ENCODE measurements around the gene CPEB1. TPM values are rescaled to one million over a fixed set of nuclear protein-coding genes. Genes with fewer than 3 reads are reported as not detected.

CPEB1 gene
- total and polyA plus RNA-seq, 2 donors (not counting 1 experiment from before 2014, with no cell fraction given) = 8.4 to 62.3 TPM

DNA sequence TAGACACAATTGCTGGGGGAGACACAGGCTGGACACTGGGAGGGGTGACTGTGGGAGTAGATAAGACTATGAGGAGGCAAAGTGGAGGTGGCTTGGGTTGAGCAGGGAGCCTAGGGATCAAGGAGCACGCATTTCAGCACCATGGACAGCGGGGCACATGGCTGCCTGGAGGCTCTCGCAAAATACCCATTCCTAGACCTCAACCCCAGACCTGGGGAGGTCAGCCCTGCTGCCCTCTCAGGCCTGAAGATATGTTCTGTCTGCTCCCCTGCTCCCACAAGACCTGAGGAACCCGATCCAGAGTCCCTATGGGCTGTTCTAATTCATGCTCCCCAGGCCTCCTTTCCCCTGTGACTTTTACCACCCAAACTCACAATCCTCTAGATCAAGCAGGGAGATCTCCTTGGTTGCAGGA is 16.0 kb upstream of the CPEB1 start:
- peak; percentile 33 to 49 for DNase-seq (ENCODE audit: low read depth in 2 of 2)
- H3K79me2 ChIP-seq (ENCODE audit: control insufficient read depth, insufficient read depth, low read length) = no peaks in the 10 kb centered on the region
- H3K9ac ChIP-seq (ENCODE audit: insufficient read depth, low read length) = no peak overlapping the region
- no peaks in the 10 kb centered on the region for H3K9me3 ChIP-seq (ENCODE audit: control insufficient read depth, insufficient read depth, low read depth, low read length)
- H3K27me3 ChIP-seq (ENCODE audit: control insufficient read depth, insufficient read depth, low read length) = no peaks in the 10 kb centered on the region
- no peaks in the 10 kb centered on the region for H4K20me1 ChIP-seq (ENCODE audit: control insufficient read depth, extremely low read depth, insufficient read depth, low read length)
- H3K4me3 ChIP-seq (replicated peaks in 1 of 4; ENCODE audit: control extremely low read depth in 1 of 4, insufficient read depth in 1 of 4, low read depth in 3 of 4, low read length in 4 of 4) = no peak overlapping the region
- no peak overlapping the region for H2AFZ ChIP-seq (ENCODE audit: low read length)
- H3K27ac ChIP-seq (ENCODE audit: insufficient read depth, low read length) = no peak overlapping the region
- H3K4me2 ChIP-seq (ENCODE audit: extremely low read depth, insufficient read depth, low read length) = no peak overlapping the region
- H3K36me3 ChIP-seq (ENCODE audit: control insufficient read depth, insufficient read depth, low read length) = no peaks in the 10 kb centered on the region
- TF ChIP-seq EZH2 (IDR thresholded peaks at IDR 0.05; ENCODE audit: low read length, missing control alignments) = no peak
- TF ChIP-seq, protein P1, sequence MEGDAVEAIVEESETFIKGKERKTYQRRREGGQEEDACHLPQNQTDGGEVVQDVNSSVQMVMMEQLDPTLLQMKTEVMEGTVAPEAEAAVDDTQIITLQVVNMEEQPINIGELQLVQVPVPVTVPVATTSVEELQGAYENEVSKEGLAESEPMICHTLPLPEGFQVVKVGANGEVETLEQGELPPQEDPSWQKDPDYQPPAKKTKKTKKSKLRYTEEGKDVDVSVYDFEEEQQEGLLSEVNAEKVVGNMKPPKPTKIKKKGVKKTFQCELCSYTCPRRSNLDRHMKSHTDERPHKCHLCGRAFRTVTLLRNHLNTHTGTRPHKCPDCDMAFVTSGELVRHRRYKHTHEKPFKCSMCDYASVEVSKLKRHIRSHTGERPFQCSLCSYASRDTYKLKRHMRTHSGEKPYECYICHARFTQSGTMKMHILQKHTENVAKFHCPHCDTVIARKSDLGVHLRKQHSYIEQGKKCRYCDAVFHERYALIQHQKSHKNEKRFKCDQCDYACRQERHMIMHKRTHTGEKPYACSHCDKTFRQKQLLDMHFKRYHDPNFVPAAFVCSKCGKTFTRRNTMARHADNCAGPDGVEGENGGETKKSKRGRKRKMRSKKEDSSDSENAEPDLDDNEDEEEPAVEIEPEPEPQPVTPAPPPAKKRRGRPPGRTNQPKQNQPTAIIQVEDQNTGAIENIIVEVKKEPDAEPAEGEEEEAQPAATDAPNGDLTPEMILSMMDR (conservative IDR thresholded peaks at IDR 0.05 in 1 of 2, IDR thresholded peaks at IDR 0.05 in 1 of 2; ENCODE audit: low read depth in 1 of 2, low read length in 2 of 2) = no peak
- H3K4me1 ChIP-seq (ENCODE audit: control insufficient read depth, extremely low read depth, insufficient read depth, low read length) = no peaks in the 10 kb centered on the region

DNA sequence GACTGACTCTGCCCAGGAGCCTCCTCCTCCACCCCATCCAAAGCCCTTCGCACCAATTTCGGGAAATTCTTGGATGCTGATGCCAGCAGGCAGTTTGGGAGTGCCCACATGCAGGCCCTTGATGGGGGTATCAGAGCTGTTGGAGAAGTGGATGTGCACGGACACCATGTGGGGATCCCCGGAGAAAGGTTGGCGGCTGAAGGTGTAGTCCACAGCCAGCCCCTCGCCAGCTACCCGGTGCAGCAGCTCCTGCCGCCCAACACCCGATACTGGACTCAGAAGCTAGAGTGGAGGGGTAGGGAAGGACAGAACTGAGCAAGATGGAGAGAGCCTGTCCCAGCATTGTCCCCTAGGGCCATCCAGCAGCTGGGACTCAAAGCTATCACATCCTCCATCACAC is 15.5 kb upstream of the CPEB1 start:
- Histone ChIP-seq H3K4me1 (ENCODE audit: control insufficient read depth, extremely low read depth, insufficient read depth, low read length) (no peaks in the 10 kb centered on the region), H3K79me2 (ENCODE audit: control insufficient read depth, insufficient read depth, low read length) (no peaks in the 10 kb centered on the region), H4K20me1 (ENCODE audit: control insufficient read depth, extremely low read depth, insufficient read depth, low read length) (no peaks in the 10 kb centered on the region), H3K4me2 (ENCODE audit: extremely low read depth, insufficient read depth, low read length) (no peak overlapping the region), H3K27ac (ENCODE audit: insufficient read depth, low read length) (no peak overlapping the region), H2AFZ (ENCODE audit: low read length) (no peak overlapping the region), H3K4me3 (replicated peaks in 1 of 4; ENCODE audit: control extremely low read depth in 1 of 4, insufficient read depth in 1 of 4, low read depth in 3 of 4, low read length in 4 of 4) (no peak overlapping the region), H3K36me3 (ENCODE audit: control insufficient read depth, insufficient read depth, low read length) (no peaks in the 10 kb centered on the region), H3K9me3 (ENCODE audit: control insufficient read depth, insufficient read depth, low read depth, low read length) (no peaks in the 10 kb centered on the region), H3K9ac (ENCODE audit: insufficient read depth, low read length) (no peak overlapping the region), H3K27me3 (ENCODE audit: control insufficient read depth, insufficient read depth, low read length) (no peaks in the 10 kb centered on the region)
- TF ChIP-seq, protein P1 (conservative IDR thresholded peaks at IDR 0.05 in 1 of 2, IDR thresholded peaks at IDR 0.05 in 1 of 2; ENCODE audit: low read depth in 1 of 2, low read length in 2 of 2) = no peak
- TF ChIP-seq EZH2 (IDR thresholded peaks at IDR 0.05; ENCODE audit: low read length, missing control alignments) = no peak
- no peak for DNase-seq (ENCODE audit: low read depth in 2 of 2)

DNA sequence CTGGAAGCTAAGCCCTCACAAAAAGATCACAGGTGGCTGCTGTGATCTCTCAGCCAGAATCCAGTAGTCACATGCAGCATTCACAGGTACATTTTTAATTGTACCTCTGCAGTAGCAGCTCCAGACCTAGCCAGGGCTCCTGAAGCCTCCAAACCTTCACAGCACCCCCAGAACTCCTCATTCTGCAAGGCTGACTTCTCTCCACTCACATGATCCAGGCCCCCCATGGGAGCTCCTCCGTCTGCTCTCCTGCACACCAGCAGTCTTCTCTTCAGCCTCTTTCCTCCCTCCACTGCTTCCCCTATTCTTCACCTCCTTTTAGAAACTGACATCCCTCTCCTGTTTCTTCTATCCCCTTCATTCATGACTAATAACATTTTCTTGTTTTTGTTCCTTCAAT is 13.2 kb upstream of the CPEB1 start:
- H3K4me1 ChIP-seq (ENCODE audit: control insufficient read depth, extremely low read depth, insufficient read depth, low read length) = no peaks in the 10 kb centered on the region
- H3K27ac ChIP-seq (ENCODE audit: insufficient read depth, low read length) = no peak overlapping the region
- H3K4me2 ChIP-seq (ENCODE audit: extremely low read depth, insufficient read depth, low read length) = no peak overlapping the region
- no peak overlapping the region for H2AFZ ChIP-seq (ENCODE audit: low read length)
- no peaks in the 10 kb centered on the region for H3K36me3 ChIP-seq (ENCODE audit: control insufficient read depth, insufficient read depth, low read length)
- no peak overlapping the region for H3K4me3 ChIP-seq (replicated peaks in 1 of 4; ENCODE audit: control extremely low read depth in 1 of 4, insufficient read depth in 1 of 4, low read depth in 3 of 4, low read length in 4 of 4)
- no peaks in the 10 kb centered on the region for H3K79me2 ChIP-seq (ENCODE audit: control insufficient read depth, insufficient read depth, low read length)
- no peak overlapping the region for H3K9ac ChIP-seq (ENCODE audit: insufficient read depth, low read length)
- H3K9me3 ChIP-seq (ENCODE audit: control insufficient read depth, insufficient read depth, low read depth, low read length) = no peaks in the 10 kb centered on the region
- H4K20me1 ChIP-seq (ENCODE audit: control insufficient read depth, extremely low read depth, insufficient read depth, low read length) = no peaks in the 10 kb centered on the region
- no peak for TF ChIP-seq EZH2 (IDR thresholded peaks at IDR 0.05; ENCODE audit: low read length, missing control alignments)
- TF ChIP-seq, protein P1 (conservative IDR thresholded peaks at IDR 0.05 in 1 of 2, IDR thresholded peaks at IDR 0.05 in 1 of 2; ENCODE audit: low read depth in 1 of 2, low read length in 2 of 2) = no peak
- no peaks in the 10 kb centered on the region for H3K27me3 ChIP-seq (ENCODE audit: control insufficient read depth, insufficient read depth, low read length)
- no peak for DNase-seq (ENCODE audit: low read depth in 2 of 2)

All from fibroblast of lung (primary cell).